NCI-H1092 treated with DMSO at 0.1 percent for 48 hours (cell line): ENCODE measurements around the gene TMEM120B.

Source experiments
- DNase-seq: peaks from one replicate; lab custom pipeline; 2025; lab: John Stamatoyannopoulos, UW

TMEM120B gene

DNA sequence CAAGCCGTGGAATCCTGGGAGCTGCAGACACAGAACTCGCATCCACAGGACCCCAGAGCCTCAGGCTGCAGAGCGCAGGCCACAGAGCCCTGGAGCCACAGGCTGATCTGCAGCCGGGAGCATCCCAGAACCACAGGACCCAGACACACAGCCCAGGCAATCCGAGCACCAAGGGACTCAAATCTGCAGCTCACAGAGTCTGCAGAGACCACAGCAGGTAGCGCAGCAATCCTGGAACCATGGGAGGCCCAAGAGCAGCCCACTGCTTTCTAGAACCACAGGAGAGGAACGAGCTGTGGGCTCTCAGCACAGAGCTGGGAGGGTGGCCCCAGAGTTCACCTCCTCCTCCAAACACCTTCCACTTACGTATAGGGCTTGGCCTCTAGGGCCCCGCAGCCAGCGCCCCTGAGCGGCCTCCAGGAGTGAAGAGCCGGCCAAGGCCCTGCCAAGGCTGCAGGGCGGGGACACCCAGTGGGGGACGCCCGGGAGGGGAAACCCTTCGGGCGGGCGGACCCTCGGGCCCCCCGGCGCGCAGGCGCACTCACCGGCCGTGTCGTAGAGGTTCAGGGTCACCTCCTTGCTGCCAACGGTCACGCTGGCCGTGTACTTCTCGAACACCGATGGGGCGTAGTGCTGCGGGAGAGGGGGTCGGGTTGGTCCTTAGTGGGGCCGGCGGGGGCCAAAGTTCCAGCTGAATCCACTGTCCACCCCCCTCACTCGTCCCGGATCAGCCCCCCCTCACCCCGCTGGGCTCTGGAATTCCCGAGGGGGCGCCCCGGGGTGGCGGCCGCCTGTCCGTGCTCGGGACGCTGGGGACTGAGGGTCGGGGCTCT lies 80.3 kb downstream of the TMEM120B start:
- no peak for DNase-seq

DNA sequence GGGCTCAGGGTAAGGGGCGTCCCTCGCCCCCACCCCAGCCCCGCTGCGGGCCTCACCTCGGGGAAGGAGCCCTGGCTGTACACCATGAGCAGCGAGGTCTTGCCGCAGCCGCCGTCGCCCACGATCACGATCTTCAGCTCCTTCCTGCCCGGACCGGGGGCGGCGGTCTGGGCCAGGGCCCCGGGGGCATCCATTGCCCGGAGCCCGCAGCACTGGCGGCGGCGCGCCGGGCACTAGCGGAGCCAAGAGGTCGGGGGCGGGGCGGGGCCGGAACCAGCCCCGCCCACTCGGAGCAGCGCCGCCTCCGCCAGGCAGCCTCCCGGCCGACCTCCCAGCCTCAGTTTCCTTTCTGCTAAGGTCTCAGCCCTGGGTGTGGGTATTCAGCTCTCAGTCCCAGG lies 80.9 kb downstream of the TMEM120B start, which contains the start of gene RHOF:
Gene RHOF (minus strand): TSS at position 249 of the 398 bp plus-strand sequence. CDS start 55 bp downstream, at position 194.
- no peak for DNase-seq

DNA sequence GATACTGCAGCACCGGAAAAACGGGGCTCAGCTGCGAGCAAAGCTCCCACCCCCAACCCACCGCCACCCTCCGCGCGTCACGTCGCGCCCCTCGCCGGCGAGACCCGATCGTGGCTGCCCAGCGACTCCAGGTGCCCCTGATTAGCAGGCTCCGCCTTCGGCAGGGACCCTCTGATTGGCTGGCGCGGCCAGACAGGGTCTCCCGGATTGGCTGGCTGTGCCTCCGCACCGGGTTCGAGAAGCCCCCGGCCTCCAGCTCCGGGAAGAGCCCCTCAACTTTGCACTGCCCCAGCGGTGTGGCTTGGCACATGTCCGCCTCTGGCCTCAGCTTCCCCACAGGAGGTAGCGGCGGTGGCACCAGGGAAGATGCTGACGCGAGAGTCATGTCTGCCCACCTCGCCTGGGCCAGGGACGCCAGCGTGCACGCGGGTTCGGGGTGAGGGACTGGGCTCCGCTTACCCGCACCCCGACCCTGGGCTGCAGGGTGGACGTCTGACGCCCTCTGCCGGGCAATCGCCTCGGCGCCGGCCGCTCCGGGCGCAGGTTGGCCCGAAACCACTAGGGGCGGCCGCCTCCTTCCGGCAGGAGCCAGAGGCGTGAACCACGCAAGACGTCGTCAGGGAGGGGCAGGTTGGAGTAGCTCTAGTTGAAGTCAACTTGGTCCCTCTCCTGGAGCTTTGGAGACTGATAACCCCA lies 81.4 kb downstream of the TMEM120B start:
- peak; percentile 66 for DNase-seq

DNA sequence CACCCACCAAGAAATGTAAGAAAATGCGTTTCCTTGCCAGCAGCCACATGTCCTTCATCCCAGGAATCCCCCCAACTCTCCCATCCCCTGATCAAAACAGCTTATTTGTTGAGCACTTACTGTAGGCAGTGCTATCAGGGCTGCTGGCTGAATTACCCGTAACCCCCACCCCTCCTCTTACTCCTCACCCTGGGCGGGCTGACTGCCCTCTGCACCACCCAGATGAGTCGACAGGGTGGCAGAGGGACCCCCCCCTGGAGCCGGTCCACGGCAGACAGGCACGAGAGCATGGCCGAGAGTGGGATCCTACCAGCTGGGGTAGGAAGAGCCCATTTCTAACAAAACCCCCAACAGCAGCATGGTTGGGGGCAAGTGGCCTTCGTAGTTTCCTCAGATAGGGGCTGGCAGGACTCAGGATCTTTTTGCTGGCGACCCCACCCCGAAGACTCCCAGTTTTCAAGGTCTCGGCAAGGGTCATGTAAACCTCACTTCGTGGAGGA lies 82.0 kb downstream of the TMEM120B start:
- DNase-seq, result no peak

DNA sequence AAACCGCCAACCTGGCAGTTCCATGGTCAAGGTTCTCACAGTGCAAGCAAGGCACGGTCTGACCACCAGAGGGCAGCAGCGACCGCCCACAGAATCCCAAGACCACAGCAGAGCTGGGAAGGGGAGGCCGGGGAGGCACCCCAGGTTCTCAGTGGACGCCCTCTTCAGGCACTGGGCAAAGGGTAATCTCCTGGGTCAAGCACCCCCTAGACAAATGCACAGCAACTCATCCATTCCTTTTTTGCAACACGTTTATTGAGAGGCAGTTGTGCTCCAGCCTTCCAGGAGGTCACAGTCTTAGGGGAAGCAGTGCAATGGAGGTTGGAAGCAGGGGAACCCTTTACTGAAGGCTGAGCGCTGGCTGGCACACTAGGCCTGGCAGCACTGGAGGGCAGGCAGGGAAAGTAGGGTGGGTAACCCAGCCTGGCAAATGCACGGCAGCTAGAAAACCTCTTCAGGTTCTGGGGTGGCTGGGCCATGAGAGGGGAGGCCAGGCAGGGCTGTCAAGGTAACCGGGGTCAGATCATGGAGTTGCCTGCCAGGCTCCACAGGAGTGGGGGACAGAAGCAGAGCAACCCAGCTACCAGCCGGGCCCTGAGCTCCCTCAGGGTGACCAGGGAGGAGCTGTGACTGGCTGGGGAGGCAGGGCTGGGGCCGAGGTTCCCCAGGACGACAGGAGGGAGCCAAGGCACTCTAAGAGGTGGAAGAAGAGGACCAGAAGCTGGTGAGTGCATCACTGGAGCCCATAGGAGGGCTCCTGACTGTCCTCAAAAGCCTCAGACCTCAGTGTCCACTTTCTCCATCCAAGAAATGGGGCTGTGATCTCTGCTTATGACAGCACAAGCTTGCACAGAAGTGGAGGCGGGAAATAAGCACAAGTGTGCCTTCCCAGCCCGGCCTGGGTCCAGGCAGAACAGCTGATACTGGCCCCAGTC lies 82.7 kb downstream of the TMEM120B start:
- peak; percentile 56 for DNase-seq

DNA sequence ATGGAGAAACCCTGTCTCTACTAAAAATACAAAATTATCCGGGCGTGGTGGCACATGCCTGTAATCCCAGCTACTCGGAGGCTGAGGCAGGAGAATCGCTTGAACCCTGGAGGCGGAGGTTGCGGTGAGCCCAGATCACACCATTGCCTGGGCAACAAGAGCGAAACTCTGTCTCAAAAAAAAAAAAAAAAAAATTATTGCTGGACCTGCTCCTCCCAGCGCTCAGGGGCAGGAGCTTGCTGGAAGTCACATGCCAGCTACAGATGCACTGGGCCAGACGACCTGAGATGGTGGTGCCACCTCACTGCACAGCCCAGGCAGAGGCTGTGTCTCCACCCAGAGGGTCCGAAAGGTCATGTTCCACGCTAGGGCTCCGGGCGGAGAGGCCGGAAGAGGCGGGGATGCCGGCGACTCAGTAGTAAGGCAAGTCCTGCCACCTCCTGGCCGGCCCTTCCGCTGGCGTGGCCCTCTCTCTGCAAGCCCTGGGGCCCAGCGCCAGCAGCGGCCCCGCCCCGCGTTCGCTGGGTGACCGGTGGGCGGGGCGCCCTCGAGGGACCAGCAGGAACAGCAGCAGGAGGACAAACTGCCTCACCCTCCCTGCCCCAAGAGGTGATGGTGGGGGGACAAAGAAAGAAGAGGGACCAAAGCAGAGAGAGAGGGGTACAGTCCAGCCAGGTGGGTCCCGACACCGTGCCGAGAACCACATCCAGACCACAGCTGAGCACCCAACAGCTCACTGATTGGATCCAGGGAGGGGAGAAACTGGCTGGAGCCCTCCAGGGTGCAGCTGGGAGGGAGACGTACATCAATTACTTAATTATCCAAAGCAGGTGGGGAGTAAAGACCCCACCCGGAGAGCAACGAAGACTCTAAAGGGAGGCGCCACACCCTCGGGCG lies 84.6 kb downstream of the TMEM120B start:
- peak; percentile 48 for DNase-seq

DNA sequence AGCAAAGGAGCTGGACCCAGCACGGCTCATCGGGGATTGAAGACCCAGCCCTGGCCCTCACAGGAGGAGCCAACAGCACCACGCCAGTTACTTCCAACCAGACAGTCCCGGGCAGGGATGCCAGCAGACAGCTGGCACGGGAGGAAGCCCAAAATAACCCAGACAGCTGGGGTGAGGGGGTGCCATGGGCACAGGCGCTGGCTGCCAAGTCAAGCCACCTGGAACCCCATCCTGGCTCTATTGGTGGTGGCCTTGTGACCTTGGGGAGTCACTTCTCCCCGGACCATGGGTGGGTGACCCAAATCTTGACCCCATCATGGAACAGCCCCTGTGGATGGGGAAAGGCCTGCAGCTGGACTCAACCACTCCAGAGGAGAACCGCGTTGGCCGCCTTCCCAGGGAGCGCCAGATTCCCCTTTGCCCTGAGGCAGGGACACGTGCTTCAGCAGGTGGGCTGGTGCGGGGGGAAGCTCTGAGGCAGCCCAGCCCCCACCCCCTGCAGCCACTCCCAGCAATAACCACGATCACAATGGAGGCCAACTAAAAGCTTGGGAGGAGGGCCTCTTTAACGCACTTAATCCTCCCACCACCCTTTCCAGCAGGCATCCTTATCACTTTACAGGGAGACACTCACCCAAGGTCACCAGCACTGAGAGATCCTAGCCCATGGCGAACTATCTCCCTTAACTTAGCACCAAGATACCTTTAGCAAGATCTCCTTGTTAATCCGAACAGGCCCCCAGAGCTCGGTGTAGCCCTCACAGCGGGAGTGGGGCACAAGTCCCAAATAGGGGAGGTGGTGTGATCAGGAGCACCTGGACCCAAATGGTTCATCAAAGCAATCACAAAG lies 85.6 kb downstream of the TMEM120B start:
- peak; percentile 87 for DNase-seq

DNA sequence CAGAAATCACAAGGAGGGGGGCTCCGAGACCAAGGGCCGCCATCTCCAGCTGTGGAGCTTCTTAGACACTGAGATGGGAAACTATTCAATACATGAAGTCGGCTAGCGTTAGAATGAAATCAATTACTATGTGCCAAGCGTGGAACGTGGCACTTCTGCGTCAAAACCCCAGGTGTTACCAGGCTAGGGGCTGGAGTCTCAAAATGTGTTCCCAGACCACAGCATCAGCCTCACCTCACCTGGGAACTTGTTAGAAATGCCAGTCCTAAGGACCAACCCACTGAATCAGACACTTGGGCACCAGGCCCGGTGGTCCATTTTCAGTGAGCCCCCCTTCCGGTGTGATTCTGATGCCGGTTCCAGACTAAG lies 86.2 kb downstream of the TMEM120B start:
- DNase-seq, result no peak

DNA sequence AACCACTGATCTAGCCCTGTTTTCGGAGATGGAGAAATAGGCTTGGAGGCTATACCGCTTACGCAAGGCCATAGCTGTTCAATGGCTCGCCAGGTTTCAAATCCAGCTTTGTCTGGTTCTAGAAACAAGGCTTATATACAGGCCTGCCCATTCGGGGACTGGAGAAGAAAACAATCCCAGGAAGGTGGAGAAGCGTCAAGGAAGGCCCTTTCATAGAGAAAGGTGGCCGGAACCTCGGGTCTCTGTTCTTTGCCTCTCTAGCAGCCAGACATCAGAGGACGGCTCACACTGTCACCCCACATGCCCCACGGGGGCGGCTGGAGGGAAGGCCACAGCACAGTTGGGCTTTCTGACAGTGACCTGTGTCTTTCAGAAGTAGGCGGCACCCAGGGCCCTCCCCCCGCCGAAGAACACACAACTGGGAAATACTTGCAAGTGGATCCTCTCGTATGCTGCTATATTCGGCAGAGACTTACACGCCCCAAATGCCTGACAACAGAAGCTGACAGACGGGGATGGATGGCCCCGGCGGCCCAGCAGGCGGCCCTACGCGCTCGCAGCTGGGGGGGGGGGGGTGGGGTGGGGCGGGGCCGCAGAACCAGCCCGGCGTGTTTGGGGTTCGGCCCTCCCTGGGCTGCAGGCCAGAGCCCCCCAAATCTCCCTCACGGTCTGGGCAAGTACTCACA lies 86.7 kb downstream of the TMEM120B start:
- peak; percentile 59 for DNase-seq

DNA sequence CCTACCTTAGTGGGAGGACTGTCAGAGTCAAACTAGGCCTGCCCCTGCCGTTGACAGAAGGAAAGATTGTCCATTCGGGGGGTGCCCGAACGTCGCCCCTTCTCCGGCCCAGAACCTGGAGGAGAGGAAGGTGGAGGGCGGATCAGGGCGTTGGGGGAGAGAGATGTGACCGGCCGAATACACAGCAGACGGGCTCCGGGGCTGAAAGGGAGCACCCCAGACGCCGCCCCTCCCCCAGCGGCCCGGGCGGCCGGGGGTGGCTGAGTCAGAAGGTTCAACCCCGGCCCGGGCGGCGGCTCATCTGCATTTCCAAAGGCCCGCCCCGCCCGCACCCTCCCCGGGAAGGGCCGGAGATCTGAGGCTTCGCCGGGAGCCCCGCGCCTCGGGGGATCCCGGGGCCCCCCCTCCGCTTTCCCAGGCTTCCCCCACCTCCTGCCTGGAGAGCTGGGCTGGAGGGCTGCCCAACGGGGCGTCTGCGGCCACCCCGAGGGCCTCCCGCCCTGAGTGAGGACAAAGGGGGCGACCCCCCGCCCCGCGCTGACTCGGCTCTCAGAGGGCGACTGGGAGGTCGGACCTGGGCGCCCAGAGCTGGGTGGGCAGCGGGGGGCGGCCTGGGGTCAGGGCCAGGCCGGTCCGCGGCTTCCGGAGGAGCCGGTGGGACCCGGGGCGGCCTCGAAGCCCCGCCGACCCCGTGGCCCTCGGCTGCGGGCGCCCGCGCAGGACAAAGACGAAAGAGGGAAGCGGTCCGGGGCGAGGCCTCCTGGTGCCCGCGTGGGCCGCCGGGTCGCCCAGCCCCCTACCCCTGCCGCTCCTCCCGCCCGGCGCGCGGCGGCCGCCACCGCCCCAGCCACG lies 87.5 kb downstream of the TMEM120B start:
- DNase-seq, result peak; percentile 35

DNA sequence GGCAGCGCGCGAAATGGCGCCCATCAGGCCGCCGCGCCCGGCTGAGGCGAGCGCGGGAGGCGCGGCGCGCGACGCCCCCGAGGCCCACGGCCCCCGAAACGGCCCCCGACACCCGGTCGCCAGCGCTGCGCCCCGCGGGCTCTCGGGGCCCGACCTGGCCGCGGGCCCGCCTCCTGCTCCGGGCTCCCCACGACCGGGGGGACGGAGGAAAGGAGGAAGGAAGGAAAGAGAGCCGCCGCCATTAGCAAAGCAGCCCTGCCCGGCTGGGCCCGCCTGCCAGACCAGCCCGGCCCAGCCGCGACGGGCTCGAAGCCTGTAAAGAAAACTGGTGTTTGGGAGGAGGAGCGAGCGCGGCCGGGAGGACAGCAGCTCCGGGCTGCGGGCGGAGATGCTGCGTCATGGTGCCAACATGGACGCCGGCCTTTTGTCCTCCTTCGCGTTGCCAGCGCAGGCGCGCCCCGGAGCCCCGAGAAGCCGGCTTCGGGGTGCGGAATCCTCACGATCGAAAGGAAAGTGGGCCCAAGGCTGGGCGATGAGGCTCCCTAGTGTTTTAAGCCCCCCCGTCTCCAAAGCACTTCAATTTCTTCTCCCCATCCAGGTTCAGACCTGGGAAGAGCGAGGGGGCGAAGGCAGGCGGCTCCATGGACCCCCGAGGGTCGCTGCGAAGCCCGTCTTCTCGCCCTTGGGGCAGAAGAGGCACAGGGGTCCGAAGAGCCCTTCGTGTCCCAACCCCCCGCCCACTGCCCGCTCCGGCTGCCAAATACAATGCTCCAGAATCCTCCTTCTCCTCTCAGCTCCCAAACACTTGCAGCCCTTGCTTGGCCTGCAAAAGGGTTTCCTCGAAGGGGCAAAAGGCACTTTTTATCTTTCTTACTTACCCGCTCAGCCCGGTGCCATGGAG lies 88.4 kb downstream of the TMEM120B start:
- peak; percentile 26 for DNase-seq

DNA sequence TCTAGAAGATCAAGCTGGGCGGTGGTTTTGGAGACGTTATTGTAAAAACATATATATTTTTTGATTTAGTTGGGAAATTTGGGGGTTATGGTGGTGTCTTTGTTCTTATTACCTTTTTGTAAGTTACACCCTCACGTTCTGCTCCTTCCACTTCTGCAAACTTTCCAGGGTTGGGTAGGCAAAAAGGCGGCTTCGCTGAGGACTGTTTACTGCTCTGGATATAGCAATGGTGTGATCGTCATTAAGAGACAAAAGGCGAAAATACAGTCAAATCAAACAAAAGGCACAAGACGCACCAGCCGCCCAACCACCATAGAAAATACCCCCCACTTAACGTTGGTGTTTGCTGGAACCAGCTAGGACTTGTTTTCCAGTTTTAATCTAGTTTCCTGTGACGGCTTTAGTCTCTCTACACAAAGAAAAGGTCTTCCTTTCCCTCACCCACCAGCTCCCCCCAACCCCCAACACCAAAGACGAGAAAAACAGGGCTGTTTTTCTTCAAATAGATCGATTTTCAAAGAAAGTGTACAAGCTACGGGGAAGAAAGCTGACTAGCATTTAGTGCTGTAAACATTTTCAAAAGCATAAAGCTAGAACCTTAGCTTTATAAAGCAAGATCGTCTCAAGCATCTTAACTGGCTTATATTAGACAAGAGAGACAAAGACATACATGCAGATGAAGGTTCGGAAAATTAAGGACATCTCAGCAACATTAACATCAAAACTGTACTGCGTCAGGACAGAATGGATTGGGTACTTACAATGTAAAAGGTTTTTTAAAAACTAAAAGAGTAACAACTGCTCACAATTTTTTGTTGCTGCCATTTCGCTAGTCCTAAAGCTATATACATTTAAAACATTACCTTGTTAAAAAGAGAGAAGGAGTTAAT lies 89.3 kb downstream of the TMEM120B start:
- peak; percentile 51 for DNase-seq

DNA sequence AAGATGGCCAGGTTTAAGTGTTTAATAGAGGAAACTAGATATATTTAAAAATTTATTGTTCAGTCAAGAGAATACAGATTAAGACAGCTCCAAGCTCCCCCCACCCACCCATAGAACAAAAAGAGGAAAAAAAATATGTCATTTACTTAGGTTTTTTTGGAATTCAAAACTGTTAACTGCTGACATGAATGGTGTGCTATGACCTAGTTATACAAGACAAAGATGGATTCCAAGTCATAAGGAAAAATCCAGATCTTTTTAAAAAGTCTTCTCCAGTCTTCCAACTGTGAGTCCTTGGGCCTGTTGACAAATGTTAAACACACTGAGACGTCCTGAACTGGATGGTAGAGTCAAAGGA lies 89.9 kb downstream of the TMEM120B start:
- no peak for DNase-seq

DNA sequence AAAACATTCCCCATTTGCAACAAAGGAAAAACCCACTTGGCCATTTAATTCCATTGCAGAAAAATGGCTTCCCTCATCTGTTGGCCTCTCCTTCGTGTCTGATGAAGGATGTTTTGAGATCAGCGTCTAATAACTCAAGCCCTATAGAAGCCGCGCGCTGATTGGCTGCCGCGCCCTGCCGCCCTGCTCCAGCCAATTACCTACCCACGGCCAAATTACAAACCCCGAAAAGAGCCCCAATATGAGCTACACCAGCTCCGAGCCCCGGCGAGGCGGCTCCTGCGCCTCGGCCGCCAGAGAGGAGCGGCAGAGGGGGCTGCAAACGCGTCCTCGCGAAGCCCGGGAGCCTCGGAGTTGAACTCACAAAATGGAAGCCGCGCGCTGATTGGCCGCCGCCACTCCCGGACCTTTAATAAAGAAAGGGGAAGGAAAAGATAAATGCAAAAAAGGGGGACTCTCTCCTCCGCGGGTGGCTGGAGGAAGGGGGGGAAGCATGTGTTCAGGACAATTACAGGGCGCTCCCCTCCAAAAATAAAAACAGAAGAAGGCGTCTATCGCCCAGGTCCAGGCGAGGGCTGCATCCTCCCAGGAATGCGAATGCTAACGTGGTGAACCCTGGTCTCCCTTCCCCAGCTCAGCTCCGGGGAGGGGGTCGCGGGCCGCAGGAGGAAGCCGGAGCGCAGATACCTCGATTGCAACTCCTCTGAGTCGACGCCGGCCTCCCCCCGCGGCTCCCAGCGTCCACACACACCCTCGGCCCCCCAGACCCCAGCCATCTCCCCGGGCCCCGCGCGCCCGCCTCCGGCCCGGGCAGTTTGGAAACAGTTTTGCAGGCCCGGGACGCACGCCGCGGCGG lies 90.5 kb downstream of the TMEM120B start:
- DNase-seq, result peak; percentile 94

DNA sequence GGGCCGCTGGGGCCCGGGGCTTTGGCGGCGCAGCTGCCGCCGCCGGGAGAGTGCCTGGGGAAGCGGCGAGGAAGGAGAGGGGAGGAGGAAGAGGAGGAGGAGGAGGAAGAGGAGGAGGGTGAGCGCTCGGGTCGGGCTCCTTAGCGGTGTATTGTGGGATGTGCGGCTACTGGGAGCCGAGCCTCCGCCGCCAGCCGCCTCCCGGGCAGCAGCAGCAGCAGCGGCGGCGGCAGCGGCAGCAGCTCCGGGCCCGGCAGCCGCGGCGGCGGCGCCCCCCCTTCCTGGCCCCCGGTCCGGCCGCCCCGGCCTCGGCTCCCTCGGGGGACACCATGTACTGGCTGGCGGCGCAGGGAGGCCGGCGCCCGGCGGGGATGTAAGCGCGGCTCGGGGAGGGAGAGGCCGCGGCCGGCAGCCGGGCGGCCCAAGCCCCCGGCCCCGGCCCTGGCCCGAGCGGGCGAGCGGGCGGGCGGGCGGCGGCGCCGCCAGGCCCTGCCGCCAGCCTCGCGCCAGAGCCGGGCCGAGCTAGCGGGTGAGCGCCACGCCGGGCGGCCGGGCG lies 91.4 kb downstream of the TMEM120B start, which contains the start of gene SETD1B:
Gene SETD1B (plus strand): TSS at position 149 of the 556 bp plus-strand sequence. CDS start 729 bp downstream, outside the sequence.
- DNase-seq, result no peak
